Measurements from ENCODE around the gene KLHDC4. TPM values are rescaled to one million over a fixed set of nuclear protein-coding genes. Genes with fewer than 3 reads are reported as not detected.
A peak's percentile ranks its signal among the peaks of the same experiment; 100 is the strongest.
"Not testable (repeated sequence)": the region's sequence is repeated elsewhere in the genome, so short reads cannot be mapped to it uniquely, and the experiment has no call there.

The KLHDC4 gene
- polyA plus RNA-seq, 1 of the 3 experiments (the other 2 are of a cell fraction) = 51.2 TPM

- WGBS (ENCODE audit: low lambda C conversion rate) = 60% methylated on average over 9 of the region's 10 CpGs
- no peaks in the 10 kb centered on the region for H3F3A ChIP-seq (replicated peaks; ENCODE audit: insufficient read depth)
- H3K4me2 ChIP-seq = no peak overlapping the region
- no peak overlapping the region for H3K9ac ChIP-seq
- ChIA-PET POLR2A (no interaction called here), CTCF (interaction anchor here (0.7 to 13.2 kb wide), 9 partner anchors 8 to 59 kb away, joined by 3 to 113 read pairs (median 4); no protein-coding TSS in a partner anchor)
- peak overlapping the region in 1 of 2 experiments; percentile 5; a peak in 1 of 4 replicates for H3K27ac ChIP-seq (ENCODE audit: low read depth in 2 of 2, low read length in 1 of 2)
- H3K4me3 ChIP-seq (ENCODE audit: low read depth in 2 of 2, low read length in 1 of 2) = no peak overlapping the region
- H4K20me1 ChIP-seq (ENCODE audit: insufficient read depth) = no peaks in the 10 kb centered on the region
- H3K27me3 ChIP-seq (ENCODE audit: insufficient read depth) = no peaks in the 10 kb centered on the region
- TF ChIP-seq RCOR1 (IDR thresholded peaks at IDR 0.05; ENCODE audit: low read length) (0 out of 2 replicates have a peak, but pooled peaks have one; percentile 33), YY1 (IDR thresholded peaks at IDR 0.05; ENCODE audit: low read depth) (no peak), POLR2AphosphoS5 (IDR thresholded peaks at IDR 0.05; ENCODE audit: low read depth, low read length) (no peak), FOXJ3 (CRISPR knock-in tag; IDR thresholded peaks at IDR 0.05) (0 out of 2 replicates have a peak, but pooled peaks have one; percentile 20)
- 0 out of 2 replicates have a peak, but pooled peaks cover 1% of the 10 kb centered on the region for H3K9me3 ChIP-seq
- peaks cover 2 to 9% of the 10 kb centered on the region in 2 experiments; a peak in 2 of 4 replicates for H3K4me1 ChIP-seq (ENCODE audit: control insufficient read depth in 1 of 2, insufficient read depth in 2 of 2, low read depth in 1 of 2, low read length in 1 of 2)
- peak; percentile 65 for DNase-seq
- no peaks in the 10 kb centered on the region for H3K36me3 ChIP-seq (replicated peaks in 1 of 2; ENCODE audit: control insufficient read depth in 1 of 2, insufficient read depth in 2 of 2, low read length in 1 of 2)
- H3K9me2 ChIP-seq = no peaks in the 10 kb centered on the region
- no peak overlapping the region for H2AFZ ChIP-seq (ENCODE audit: low read depth)
- no peaks in the 10 kb centered on the region for H3K79me2 ChIP-seq (ENCODE audit: insufficient read depth)
Measured at GRCh38 chr16:87812200-87812656, 46.4 kb upstream of the KLHDC4 start.

- H4K20me1 ChIP-seq (ENCODE audit: insufficient read depth); H3K27me3 ChIP-seq (ENCODE audit: insufficient read depth); H3K9ac ChIP-seq; H3F3A ChIP-seq (replicated peaks; ENCODE audit: insufficient read depth); H3K9me2 ChIP-seq; POLR2A ChIA-PET; DNase-seq; H3K9me3 ChIP-seq; H3K27ac ChIP-seq (ENCODE audit: low read depth in 2 of 2, low read length in 1 of 2); H3K79me2 ChIP-seq (ENCODE audit: insufficient read depth); H3K36me3 ChIP-seq (replicated peaks in 1 of 2; ENCODE audit: control insufficient read depth in 1 of 2, insufficient read depth in 2 of 2, low read length in 1 of 2); H3K4me3 ChIP-seq (ENCODE audit: low read depth in 2 of 2, low read length in 1 of 2); H2AFZ ChIP-seq (ENCODE audit: low read depth); H3K4me2 ChIP-seq: not testable (repeated sequence)
- CTCF ChIA-PET = interaction anchor here (0.7 to 13.2 kb wide), 6 partner anchors 9 to 60 kb away, joined by 3 to 113 read pairs (median 3); no protein-coding TSS in a partner anchor
- peaks cover 9 to 17% of the 10 kb centered on the region in 2 experiments; a peak in 2 of 4 replicates for H3K4me1 ChIP-seq (ENCODE audit: control insufficient read depth in 1 of 2, insufficient read depth in 2 of 2, low read depth in 1 of 2, low read length in 1 of 2)
- 25% methylated on average over 1 of the region's 1 CpG for WGBS (ENCODE audit: low lambda C conversion rate)
Measured at GRCh38 chr16:87811454-87811853, 45.7 kb upstream of the KLHDC4 start.

- no peaks in the 10 kb centered on the region for H3F3A ChIP-seq (replicated peaks; ENCODE audit: insufficient read depth)
- H3K9ac ChIP-seq = no peak overlapping the region
- no peak overlapping the region for H3K27ac ChIP-seq (ENCODE audit: low read depth in 2 of 2, low read length in 1 of 2)
- H3K4me2 ChIP-seq = no peak overlapping the region
- H3K9me2 ChIP-seq = no peaks in the 10 kb centered on the region
- ChIA-PET CTCF (interaction anchor here (0.9 to 13.2 kb wide), 4 partner anchors 18 to 62 kb away, joined by 3 to 113 read pairs (median 4); no protein-coding TSS in a partner anchor), POLR2A (no interaction called here)
- no peaks in the 10 kb centered on the region for H3K79me2 ChIP-seq (ENCODE audit: insufficient read depth)
- DNase-seq = no peak
- no peaks in the 10 kb centered on the region for H3K9me3 ChIP-seq
- WGBS (ENCODE audit: low lambda C conversion rate) = 69% methylated on average over 13 of the region's 15 CpGs
- H4K20me1 ChIP-seq (ENCODE audit: insufficient read depth) = no peaks in the 10 kb centered on the region
- peaks cover 12 to 25% of the 10 kb centered on the region in 2 experiments; a peak in 2 of 4 replicates for H3K4me1 ChIP-seq (ENCODE audit: control insufficient read depth in 1 of 2, insufficient read depth in 2 of 2, low read depth in 1 of 2, low read length in 1 of 2)
- no peak overlapping the region for H2AFZ ChIP-seq (ENCODE audit: low read depth)
- H3K36me3 ChIP-seq (replicated peaks in 1 of 2; ENCODE audit: control insufficient read depth in 1 of 2, insufficient read depth in 2 of 2, low read length in 1 of 2) = no peaks in the 10 kb centered on the region
- no peaks in the 10 kb centered on the region for H3K27me3 ChIP-seq (ENCODE audit: insufficient read depth)
- no peak overlapping the region for H3K4me3 ChIP-seq (ENCODE audit: low read depth in 2 of 2, low read length in 1 of 2)
- TF ChIP-seq SIN3A (IDR thresholded peaks at IDR 0.05; ENCODE audit: borderline replicate concordance, low read depth, low read length) = no peak
- TF ChIP-seq RXRA (IDR thresholded peaks at IDR 0.05; ENCODE audit: borderline replicate concordance, low read depth) = no peak
- no peak for TF ChIP-seq MAX (IDR thresholded peaks at IDR 0.05; ENCODE audit: low read depth)
- no peak for TF ChIP-seq IRF3 (IDR thresholded peaks at IDR 0.05; ENCODE audit: low read depth, low read length)
- TF ChIP-seq ZBTB33 (IDR thresholded peaks at IDR 0.05; ENCODE audit: borderline replicate concordance, low read depth) = no peak
- no peak for TF ChIP-seq PBX3 (IDR thresholded peaks at IDR 0.05)
- no peak for TF ChIP-seq SMC3 (IDR thresholded peaks at IDR 0.05; ENCODE audit: low read depth, low read length)
- TF ChIP-seq JUND (IDR thresholded peaks at IDR 0.05) = no peak
- no peak for TF ChIP-seq YY1 (IDR thresholded peaks at IDR 0.05; ENCODE audit: low read depth)
- TF ChIP-seq FOXM1 (IDR thresholded peaks at IDR 0.05; ENCODE audit: low read depth) = no peak
- no peak for TF ChIP-seq EP300 (IDR thresholded peaks at IDR 0.05; ENCODE audit: borderline replicate concordance in 1 of 2, low read depth in 1 of 2, low read length in 1 of 2)
- no peak for TF ChIP-seq ELF1 (IDR thresholded peaks at IDR 0.05)
- no peak for TF ChIP-seq GATA2 (CRISPR knock-in tag; IDR thresholded peaks at IDR 0.05)
- no peak for TF ChIP-seq RCOR1 (IDR thresholded peaks at IDR 0.05; ENCODE audit: low read length)
- TF ChIP-seq CHD2 (IDR thresholded peaks at IDR 0.05; ENCODE audit: low read length, partially characterized antibody) = no peak
Measured at GRCh38 chr16:87809150-87809902, 43.5 kb upstream of the KLHDC4 start.

All from SK-N-SH (cell line).